ENCODE results near the gene CCDC14.

DNA sequence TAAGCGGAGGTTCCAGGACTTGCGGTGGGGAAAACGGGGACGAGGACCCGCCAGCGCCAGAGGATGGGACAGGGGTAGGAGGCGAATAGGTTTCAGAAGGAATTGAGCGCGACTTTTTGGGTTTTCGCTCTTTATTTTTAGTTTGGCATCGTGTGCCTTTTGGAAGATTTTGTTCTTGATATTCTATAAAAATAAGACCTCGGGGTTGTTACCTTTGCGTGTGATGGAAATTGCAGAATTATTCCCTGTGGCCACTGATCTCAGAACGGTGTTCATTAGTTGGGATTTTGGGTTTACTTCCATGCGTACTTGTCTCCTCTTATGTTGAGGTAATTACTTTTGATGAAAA is 453 bp upstream of the CCDC14 start:
- TF ChIP-seq, protein P1, sequence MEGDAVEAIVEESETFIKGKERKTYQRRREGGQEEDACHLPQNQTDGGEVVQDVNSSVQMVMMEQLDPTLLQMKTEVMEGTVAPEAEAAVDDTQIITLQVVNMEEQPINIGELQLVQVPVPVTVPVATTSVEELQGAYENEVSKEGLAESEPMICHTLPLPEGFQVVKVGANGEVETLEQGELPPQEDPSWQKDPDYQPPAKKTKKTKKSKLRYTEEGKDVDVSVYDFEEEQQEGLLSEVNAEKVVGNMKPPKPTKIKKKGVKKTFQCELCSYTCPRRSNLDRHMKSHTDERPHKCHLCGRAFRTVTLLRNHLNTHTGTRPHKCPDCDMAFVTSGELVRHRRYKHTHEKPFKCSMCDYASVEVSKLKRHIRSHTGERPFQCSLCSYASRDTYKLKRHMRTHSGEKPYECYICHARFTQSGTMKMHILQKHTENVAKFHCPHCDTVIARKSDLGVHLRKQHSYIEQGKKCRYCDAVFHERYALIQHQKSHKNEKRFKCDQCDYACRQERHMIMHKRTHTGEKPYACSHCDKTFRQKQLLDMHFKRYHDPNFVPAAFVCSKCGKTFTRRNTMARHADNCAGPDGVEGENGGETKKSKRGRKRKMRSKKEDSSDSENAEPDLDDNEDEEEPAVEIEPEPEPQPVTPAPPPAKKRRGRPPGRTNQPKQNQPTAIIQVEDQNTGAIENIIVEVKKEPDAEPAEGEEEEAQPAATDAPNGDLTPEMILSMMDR (IDR thresholded peaks at IDR 0.05 in 4 of 5, conservative IDR thresholded peaks at IDR 0.05 in 1 of 5) = no peak
- no peak for TF ChIP-seq POLR2A (IDR thresholded peaks at IDR 0.05)

Data from gastrocnemius medialis (tissue), 4 donors.